NCI-H774 (cell line): Measurements from ENCODE around the gene MS4A14.
"Not testable (repeated sequence)": the region's sequence is repeated elsewhere in the genome, so short reads cannot be mapped to it uniquely, and the experiment has no call there.

Experiments
- DNase-seq: peaks from one replicate; lab custom pipeline; 2025; lab: John Stamatoyannopoulos, UW

MS4A14 gene

GRCh38 chr11:60389279-60389910, 6.9 kb upstream of the MS4A14 start:
- no peak for DNase-seq

- DNase-seq = no peak
These were observed 5.8 kb upstream of the MS4A14 start for GRCh38 chr11:60390419-60390818.

GRCh38 chr11:60392361-60392760, 3.9 kb upstream of the MS4A14 start:
- DNase-seq = no peak

- no peak for DNase-seq
These were observed 3.2 kb upstream of the MS4A14 start for GRCh38 chr11:60393016-60393415.

- DNase-seq = no peak
These were observed 1.4 kb upstream of the MS4A14 start for GRCh38 chr11:60394666-60395380.

GRCh38 chr11:60396799-60397198, 540 bp downstream of the MS4A14 start:
- no peak for DNase-seq

- no peak for DNase-seq
These were observed 23.8 kb downstream of the MS4A14 start for GRCh38 chr11:60420015-60420414.

- no peak for DNase-seq
These were observed 26.4 kb downstream of the MS4A14 start for GRCh38 chr11:60422609-60423008.

- no peak for DNase-seq
These were observed 32.3 kb downstream of the MS4A14 start for GRCh38 chr11:60428517-60428916.

- DNase-seq = no peak
These were observed 33.0 kb downstream of the MS4A14 start, which contains the start of gene MS4A5 for GRCh38 chr11:60429272-60429671. MS4A5 (plus strand) TSS chr11:60429572; CDS start chr11:60429675, 103 bp downstream.

GRCh38 chr11:60431251-60431650, 35.0 kb downstream of the MS4A14 start:
- DNase-seq = no peak

GRCh38 chr11:60433401-60433800, 37.1 kb downstream of the MS4A14 start:
- no peak for DNase-seq

- no peak for DNase-seq
These were observed 50.8 kb downstream of the MS4A14 start for GRCh38 chr11:60447070-60447469.

GRCh38 chr11:60447846-60448245, 51.6 kb downstream of the MS4A14 start:
- DNase-seq = no peak

- not testable (repeated sequence) for DNase-seq
These were observed 54.9 kb downstream of the MS4A14 start for GRCh38 chr11:60451185-60451584.

GRCh38 chr11:60454212-60454611, 58.0 kb downstream of the MS4A14 start:
- DNase-seq = no peak

GRCh38 chr11:60455531-60456042, 59.3 kb downstream of the MS4A14 start, which contains the start of gene MS4A1:
MS4A1 (plus strand) TSS chr11:60455847; CDS start chr11:60462375, 6,528 bp downstream.
- no peak for DNase-seq

GRCh38 chr11:60457576-60457975, 61.3 kb downstream of the MS4A14 start:
- no peak for DNase-seq

GRCh38 chr11:60459345-60459744, 63.1 kb downstream of the MS4A14 start:
- DNase-seq = no peak
